ENCODE results near the gene CYP46A1. TPM values are rescaled to one million over a fixed set of nuclear protein-coding genes. Genes with fewer than 3 reads are reported as not detected.
A peak's percentile ranks its signal among the peaks of the same experiment; 100 is the strongest.

Gene CYP46A1
- total and polyA plus RNA-seq, 12 donors: 0.67 to 5.9 (median 2.1) TPM

- no peaks in the 10 kb centered on the region for H3K4me1 ChIP-seq (replicated peaks in 1 of 2)
- peaks cover 0 to 3% (median 0%) of the 10 kb centered on the region in 3 donors for H3K9me3 ChIP-seq (replicated peaks in 1 of 3)
- intact Hi-C loops (cut with DNase I): no loop called here
- H3K27me3 ChIP-seq: no peaks in the 10 kb centered on the region
- no peak overlapping the region for H3K4me3 ChIP-seq
- TF ChIP-seq POLR2A (IDR thresholded peaks at IDR 0.05) (no peak), CTCF (IDR thresholded peaks at IDR 0.05) (no peak)
- no peaks in the 10 kb centered on the region for H3K36me3 ChIP-seq (replicated peaks in 1 of 2)
- no peak for DNase-seq
- H3K27ac ChIP-seq: no peak overlapping the region
- 92 to 98% (median 97%) methylated on average over 2 of the region's 2 CpGs for WGBS, 4 donors
These were observed 19.9 kb downstream of the CYP46A1 start for GRCh38 chr14:99704037-99704436.

GRCh38 chr14:99706107-99706900, 22.2 kb downstream of the CYP46A1 start:
- no peaks in the 10 kb centered on the region for H3K27me3 ChIP-seq
- no peak overlapping the region for H3K4me3 ChIP-seq
- H3K36me3 ChIP-seq (replicated peaks in 1 of 2): no peaks in the 10 kb centered on the region
- TF ChIP-seq CTCF (IDR thresholded peaks at IDR 0.05) (no peak), POLR2A (IDR thresholded peaks at IDR 0.05) (no peak)
- peak in 1 of 7 donors; percentile 35 for DNase-seq
- intact Hi-C loops (cut with DNase I): no loop called here
- peaks cover 0 to 3% (median 0%) of the 10 kb centered on the region in 3 donors for H3K9me3 ChIP-seq (replicated peaks in 1 of 3)
- WGBS, 4 donors: 71 to 82% (median 80%) methylated on average over 5 to 8 of the region's 8 CpGs
- no peaks in the 10 kb centered on the region for H3K4me1 ChIP-seq (replicated peaks in 1 of 2)
- H3K27ac ChIP-seq: no peak overlapping the region

- Histone ChIP-seq H3K27ac (no peak overlapping the region), H3K36me3 (replicated peaks in 1 of 2) (no peaks in the 10 kb centered on the region), H3K27me3 (no peaks in the 10 kb centered on the region), H3K9me3 (replicated peaks in 1 of 3) (peaks cover 0 to 3% (median 0%) of the 10 kb centered on the region in 3 donors), H3K4me1 (replicated peaks in 1 of 2) (no peaks in the 10 kb centered on the region), H3K4me3 (no peak overlapping the region)
- WGBS, 4 donors: 93 to 100% (median 98%) methylated on average over 2 of the region's 2 CpGs
- intact Hi-C loops (cut with DNase I): no loop called here
- no peak for TF ChIP-seq POLR2A (IDR thresholded peaks at IDR 0.05)
- no peak for TF ChIP-seq CTCF (IDR thresholded peaks at IDR 0.05)
- DNase-seq: peak in 1 of 7 donors; percentile 20
These were observed 23.3 kb downstream of the CYP46A1 start for GRCh38 chr14:99707420-99707819.

GRCh38 chr14:99707921-99708320, 23.8 kb downstream of the CYP46A1 start:
- intact Hi-C loops (cut with DNase I): no loop called here
- TF ChIP-seq POLR2A (IDR thresholded peaks at IDR 0.05) (no peak), CTCF (IDR thresholded peaks at IDR 0.05) (no peak)
- H3K4me1 ChIP-seq (replicated peaks in 1 of 2): no peaks in the 10 kb centered on the region
- 92 to 97% (median 94%) methylated on average over 3 to 9 of the region's 9 CpGs for WGBS, 4 donors
- H3K9me3 ChIP-seq (replicated peaks in 1 of 3): peaks cover 0 to 3% (median 0%) of the 10 kb centered on the region in 3 donors
- H3K27ac ChIP-seq: no peak overlapping the region
- no peaks in the 10 kb centered on the region for H3K36me3 ChIP-seq (replicated peaks in 1 of 2)
- DNase-seq: peak in 1 of 7 donors; percentile 13
- H3K27me3 ChIP-seq: no peaks in the 10 kb centered on the region
- no peak overlapping the region for H3K4me3 ChIP-seq
